Stimulated activated CD4-positive, alpha-beta T cell treated with anti-CD3 and anti-CD28 coated beads, TNF-alpha, amount 100 ng/mL, for 24 hours (primary cell): Measurements from ENCODE around the gene AKIP1.
"Not testable (repeated sequence)": the region's sequence is repeated elsewhere in the genome, so short reads cannot be mapped to it uniquely, and the experiment has no call there.

Experiments used
- DNase-seq, 3 experiments: peaks; one replicate each; pipeline ENCODE4 v3.0.0-alpha.2; 2020; ENCODE audit warnings: low read depth in 3 of 3

Gene AKIP1

DNA sequence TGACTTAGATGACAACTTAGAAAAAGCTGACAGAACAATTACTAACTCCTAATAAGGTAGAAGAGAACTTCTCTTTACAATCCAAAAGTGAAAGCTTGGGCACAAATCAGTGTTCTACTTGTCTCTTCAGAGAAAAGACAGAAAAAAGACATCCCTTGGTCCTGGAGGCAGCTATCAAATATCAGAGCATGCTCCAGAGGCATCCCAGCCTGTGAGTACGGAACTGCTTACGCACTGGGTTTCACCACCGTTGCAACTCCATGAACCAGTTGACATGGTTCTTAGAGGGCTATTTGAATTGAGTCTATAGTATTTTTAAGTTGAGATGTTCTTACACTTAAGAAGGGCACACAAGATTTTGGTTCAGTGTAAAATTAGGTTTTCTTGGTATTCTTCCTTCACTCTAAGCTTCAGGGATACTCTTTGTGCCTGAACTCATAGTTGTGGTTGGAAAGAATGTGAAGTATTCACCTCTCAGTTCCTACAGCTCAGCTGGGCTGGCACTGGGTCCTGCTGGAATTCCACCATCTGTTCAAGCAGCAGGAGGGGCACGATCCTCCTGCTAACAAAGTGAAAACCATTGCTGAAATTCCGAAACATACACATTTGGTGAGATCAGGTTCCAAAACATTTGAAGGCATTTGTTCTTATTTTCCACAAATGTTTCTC is 6.3 kb downstream of the AKIP1 start:
- no peak for DNase-seq

- DNase-seq = no peak
Measured at GRCh38 chr11:8922691-8923090, 11.7 kb downstream of the AKIP1 start.

GRCh38 chr11:8925711-8926110 is 14.7 kb downstream of the AKIP1 start:
- no peak for DNase-seq

DNA sequence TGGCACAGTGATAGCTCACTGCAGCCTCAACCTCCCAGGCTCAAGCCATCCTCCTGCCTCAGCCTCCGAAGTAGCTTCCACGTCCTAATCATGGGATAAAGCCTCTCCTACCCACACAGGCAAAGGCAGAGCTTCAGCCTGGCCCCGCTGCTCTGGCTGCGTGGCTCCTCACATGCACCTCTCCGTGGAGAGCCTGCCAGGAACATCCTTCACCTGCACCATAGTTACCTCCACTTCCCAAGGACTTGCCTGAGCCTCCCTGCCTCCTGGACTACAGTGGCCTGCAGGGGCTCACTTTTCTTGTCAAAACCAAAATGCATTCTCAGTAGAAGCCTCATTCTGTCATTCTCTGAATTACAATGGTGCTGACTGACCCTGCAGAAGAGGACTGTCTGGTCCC is 15.2 kb downstream of the AKIP1 start:
- DNase-seq = no peak

GRCh38 chr11:8927233-8927632 is 16.2 kb downstream of the AKIP1 start:
- no peak for DNase-seq

- DNase-seq = no peak
Measured at GRCh38 chr11:8928205-8928604, 17.2 kb downstream of the AKIP1 start.

GRCh38 chr11:8928981-8929615 is 18.1 kb downstream of the AKIP1 start:
- DNase-seq = no peak

DNA sequence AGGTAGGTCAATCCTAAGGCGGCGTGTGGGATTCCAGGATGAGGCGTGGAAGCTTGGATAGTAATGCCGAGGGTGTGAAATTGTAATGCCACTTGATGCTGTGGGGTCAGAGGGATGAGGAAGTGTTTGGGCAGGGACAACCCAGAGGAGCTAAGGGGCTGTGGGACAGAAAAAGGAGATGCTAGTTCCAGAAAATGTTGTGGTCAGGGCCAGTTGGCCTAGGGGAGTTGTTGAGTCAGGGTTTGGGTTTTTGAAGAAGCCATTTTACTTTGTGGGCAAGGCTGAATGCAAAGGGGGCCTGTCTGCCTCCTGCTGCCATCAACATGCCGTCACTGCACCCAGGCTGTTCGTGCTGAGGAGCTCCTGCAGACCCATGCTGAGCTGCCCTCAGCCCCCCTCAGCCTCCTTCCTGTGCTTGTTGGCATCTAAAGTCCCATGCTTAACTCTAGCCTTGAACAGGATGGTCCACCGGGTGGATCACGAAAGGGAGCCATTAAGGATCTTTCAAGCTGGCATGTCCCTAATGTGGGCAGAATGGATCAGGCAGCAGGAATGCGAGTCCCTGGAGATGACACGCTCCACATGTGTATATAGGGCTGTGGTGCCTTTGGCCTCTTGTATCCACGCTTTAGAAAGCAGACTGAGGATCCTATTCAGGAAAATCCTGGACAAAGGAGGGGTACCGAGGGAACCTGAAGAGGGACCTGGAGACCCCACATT is 19.6 kb downstream of the AKIP1 start:
- no peak for DNase-seq

DNA sequence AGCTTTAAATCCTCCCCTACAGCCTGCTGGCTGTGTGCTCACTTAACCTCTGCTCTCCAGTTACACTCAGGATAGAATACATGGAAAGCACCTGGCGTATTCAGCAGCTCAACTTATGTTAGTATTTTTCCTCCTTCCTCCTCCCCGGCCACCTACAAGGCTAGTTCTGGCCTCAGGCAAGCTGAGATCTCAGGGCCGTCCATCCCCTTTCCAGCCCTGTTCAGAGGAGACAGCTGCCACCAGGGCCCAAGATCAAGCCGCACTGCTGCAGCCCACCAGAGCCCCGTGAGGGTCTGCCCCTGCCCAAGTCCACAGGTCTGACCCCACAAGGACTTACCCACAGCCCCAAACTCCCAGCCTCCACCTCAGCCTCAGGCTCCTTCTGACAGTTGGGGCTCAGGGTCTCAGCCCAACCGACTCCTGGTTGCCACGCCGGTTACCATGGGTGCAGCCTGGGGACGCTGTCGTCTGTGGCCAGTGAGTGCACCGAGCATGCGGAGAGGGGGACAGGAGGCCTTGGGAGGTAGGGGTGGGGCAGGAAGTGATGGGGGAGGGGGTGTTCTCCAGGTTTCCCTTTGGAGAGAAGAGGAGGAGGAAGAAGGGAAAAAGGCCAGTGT is 21.7 kb downstream of the AKIP1 start, which contains the start of gene C11orf16:
Gene C11orf16, minus strand, starts transcription at position 384 of the 617 bp plus-strand sequence. CDS start 639 bp downstream, outside the sequence.
- no peak for DNase-seq

DNA sequence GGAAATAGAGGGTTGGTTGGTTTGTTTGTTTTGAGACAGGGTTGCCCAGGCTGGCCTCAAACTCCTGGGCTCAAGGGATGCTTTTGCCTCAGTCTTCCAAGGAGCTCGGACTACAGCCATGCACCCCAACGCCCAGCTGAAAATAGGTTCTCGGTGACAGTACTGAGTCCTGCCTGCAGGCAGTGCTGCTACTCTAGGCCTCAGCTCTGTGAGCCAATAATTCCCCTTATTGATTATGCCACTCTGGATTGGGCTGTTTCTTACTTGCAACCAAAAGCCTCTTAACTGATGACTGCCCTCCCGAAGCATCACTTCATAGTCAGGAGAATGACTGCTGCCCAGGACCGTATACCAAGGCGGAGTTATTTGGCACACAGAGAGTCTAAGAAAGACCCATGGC is 22.9 kb downstream of the AKIP1 start:
- no peak for DNase-seq

- no peak for DNase-seq
Measured at GRCh38 chr11:8934742-8935488, 23.9 kb downstream of the AKIP1 start.

DNA sequence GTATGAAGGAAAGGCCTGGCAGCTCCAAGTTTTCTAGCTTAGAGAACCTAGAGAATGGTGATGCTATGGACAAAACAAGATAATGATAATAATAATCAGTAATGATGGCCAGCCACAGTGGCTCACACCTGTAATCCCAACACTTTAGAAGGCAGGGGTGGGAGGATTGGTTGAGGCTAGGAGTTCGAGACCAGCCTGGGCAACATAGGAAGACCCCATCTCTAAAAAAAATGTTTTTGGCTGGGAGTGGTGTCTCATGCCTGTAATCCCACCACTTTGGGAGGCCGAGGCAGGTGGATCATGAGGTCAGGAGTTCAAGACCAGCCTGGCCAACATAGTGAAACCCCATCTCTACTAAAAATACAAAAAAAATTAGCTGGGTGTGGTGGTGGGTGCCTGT is 24.8 kb downstream of the AKIP1 start:
- not testable (repeated sequence) for DNase-seq

GRCh38 chr11:8937159-8937558 is 26.2 kb downstream of the AKIP1 start:
- no peak for DNase-seq

DNA sequence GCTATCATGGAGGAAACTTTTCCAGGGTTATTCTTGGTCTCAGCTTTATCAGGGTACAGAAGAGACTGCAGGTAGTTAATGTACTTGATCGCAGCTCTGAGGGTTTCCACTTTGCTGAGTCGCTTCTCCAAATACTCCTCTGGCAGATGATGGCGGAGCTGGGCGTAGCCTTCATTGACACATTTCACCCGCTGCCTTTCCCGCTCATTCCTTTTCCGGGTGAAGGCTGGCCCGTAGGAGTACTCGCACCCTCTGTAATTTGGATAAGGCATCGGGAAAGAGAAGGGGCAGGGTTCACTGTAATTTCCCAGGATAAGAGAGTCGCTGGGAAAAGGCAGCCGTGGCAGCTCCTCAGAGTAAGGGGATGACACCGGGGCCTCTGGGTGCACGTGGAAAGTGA is 26.7 kb downstream of the AKIP1 start:
- no peak for DNase-seq

DNA sequence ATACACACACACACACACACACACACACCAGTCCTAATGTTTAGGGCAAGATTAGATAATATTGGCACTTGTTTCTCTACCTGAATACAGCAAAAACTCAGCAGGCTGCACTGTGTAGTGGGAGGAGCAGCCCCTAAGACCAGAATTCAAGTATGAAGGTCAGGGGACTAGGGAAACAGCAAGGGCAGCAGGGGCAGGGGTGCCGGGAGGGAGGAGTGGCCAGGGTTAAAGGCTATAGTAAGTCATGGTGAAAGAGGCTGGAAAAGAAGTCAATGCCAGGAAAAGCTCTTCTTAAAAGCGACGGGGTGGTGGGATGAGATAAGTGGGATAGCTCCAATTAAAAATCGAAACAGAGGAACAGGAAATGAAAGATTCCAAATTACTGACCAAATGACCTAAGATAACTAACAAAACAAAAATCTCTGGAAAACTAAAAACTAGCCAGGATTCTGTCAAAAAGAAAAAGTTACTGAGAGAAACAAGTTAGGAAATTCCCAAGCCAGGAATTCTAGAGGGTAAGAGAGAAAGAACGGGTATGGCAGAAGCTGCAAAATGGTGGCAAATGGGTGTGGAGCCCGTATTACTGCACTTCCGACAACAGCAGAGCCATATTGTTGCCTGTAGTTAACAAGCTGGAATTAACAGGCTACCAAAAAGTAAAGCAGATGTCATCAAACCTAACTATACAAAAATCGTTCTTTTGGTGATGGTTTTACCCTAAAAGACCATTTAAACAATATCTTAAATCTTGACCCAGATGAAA is 30.5 kb downstream of the AKIP1 start:
- DNase-seq = no peak

- no peak for DNase-seq
Measured at GRCh38 chr11:8942518-8943066, 31.6 kb downstream of the AKIP1 start, which contains the start of gene ASCL3. ASCL3 (minus strand) TSS chr11:8943016; CDS start chr11:8938161, 4,855 bp downstream.

- DNase-seq = no peak
Measured at GRCh38 chr11:8947230-8947943, 36.4 kb downstream of the AKIP1 start.

GRCh38 chr11:8948886-8949285 is 37.9 kb downstream of the AKIP1 start:
- DNase-seq = no peak

- DNase-seq = no peak
Measured at GRCh38 chr11:8956860-8957259, 45.9 kb downstream of the AKIP1 start.
